Loucy (cell line): Measurements from ENCODE around the gene PRR15L.
"Not testable (repeated sequence)": the region's sequence is repeated elsewhere in the genome, so short reads cannot be mapped to it uniquely, and the experiment has no call there.

ENCODE experiments used
- H2AFZ ChIP-seq: fragments of 200-600 bp; sonication (generic); 2 replicates; pipeline ENCODE4 v1.6.0; 2016; ENCODE audit warnings: antibody characterized with exemption, mild to moderate bottlenecking, low read length, moderate library complexity
- H3F3A ChIP-seq: fragments of 200-600 bp; 2 replicates; pipeline ENCODE4 v1.6.0; 2016; ENCODE audit warnings: antibody characterized with exemption, low read depth, mild to moderate bottlenecking
- H3K27me3 ChIP-seq: fragments of 200-600 bp; sonication (generic); 2 replicates; pipeline ENCODE4 v1.6.1; 2014; ENCODE audit warnings: low read length, mild to moderate bottlenecking; ENCODE audit not compliant: insufficient read depth, poor library complexity, severe bottlenecking
- H3K36me3 ChIP-seq: fragments of 200-600 bp; sonication (generic); 2 replicates; pipeline ENCODE4 v1.6.1; 2016; ENCODE audit warnings: low read length; ENCODE audit not compliant: insufficient read depth
- H3K4me1 ChIP-seq: fragments of 200-600 bp; sonication (generic); 2 replicates; pipeline ENCODE4 v1.5.1; 2014; ENCODE audit warnings: low read length, mild to moderate bottlenecking; ENCODE audit not compliant: insufficient read depth, poor library complexity, severe bottlenecking
- H3K4me2 ChIP-seq: fragments of 200-600 bp; sonication (generic); 2 replicates; pipeline ENCODE4 v1.6.0; 2014; ENCODE audit warnings: antibody characterized with exemption, low read length, low read depth, mild to moderate bottlenecking; ENCODE audit not compliant: poor library complexity, severe bottlenecking
- H3K4me3 ChIP-seq: fragments of 200-600 bp; sonication (generic); 2 replicates; pipeline ENCODE4 v1.5.1; 2014; ENCODE audit warnings: low read length, mild to moderate bottlenecking, mixed read lengths; ENCODE audit not compliant: poor library complexity, severe bottlenecking
- H3K79me2 ChIP-seq: fragments of 200-600 bp; sonication (generic); 2 replicates; pipeline ENCODE4 v1.6.1; 2014; ENCODE audit warnings: low read length; ENCODE audit not compliant: insufficient read depth
- H3K9ac ChIP-seq: fragments of 200-600 bp; sonication (generic); 2 replicates; pipeline ENCODE4 v1.6.0; 2014; ENCODE audit warnings: mild to moderate bottlenecking, low read depth, low read length, moderate library complexity; ENCODE audit not compliant: poor library complexity, severe bottlenecking
- H3K9me2 ChIP-seq: fragments of 200-600 bp; sonication (generic); replicated peaks from 2 replicates; pipeline ENCODE4 v1.6.1; 2016; ENCODE audit warnings: low read depth, low read length, mixed read lengths
- H3K9me3 ChIP-seq: fragments of 200-600 bp; sonication (generic); 2 replicates; pipeline ENCODE4 v1.6.1; 2014; ENCODE audit warnings: mild to moderate bottlenecking, antibody characterized with exemption, low read length, low read depth; ENCODE audit not compliant: insufficient read depth
- H4K20me1 ChIP-seq: fragments of 200-600 bp; sonication (generic); 2 replicates; pipeline ENCODE4 v1.6.0; 2014; ENCODE audit warnings: antibody characterized with exemption, low read length, mild to moderate bottlenecking; ENCODE audit not compliant: insufficient read depth, poor library complexity, severe bottlenecking
- EZH2phosphoT487 ChIP-seq: fragments of 200-600 bp; IDR thresholded peaks from 2 replicates; pipeline ENCODE4 v1.6.1; 2018; ENCODE audit warnings: antibody characterized with exemption, mild to moderate bottlenecking, moderate library complexity, borderline replicate concordance
- TF ChIP-seq, protein P1 (sequence below): fragments of 200-600 bp; sonication (generic); conservative IDR thresholded peaks from 2 replicates; pipeline ENCODE4 v1.5.1; 2014; ENCODE audit warnings: mild to moderate bottlenecking, antibody characterized with exemption, low read length

The PRR15L gene

DNA sequence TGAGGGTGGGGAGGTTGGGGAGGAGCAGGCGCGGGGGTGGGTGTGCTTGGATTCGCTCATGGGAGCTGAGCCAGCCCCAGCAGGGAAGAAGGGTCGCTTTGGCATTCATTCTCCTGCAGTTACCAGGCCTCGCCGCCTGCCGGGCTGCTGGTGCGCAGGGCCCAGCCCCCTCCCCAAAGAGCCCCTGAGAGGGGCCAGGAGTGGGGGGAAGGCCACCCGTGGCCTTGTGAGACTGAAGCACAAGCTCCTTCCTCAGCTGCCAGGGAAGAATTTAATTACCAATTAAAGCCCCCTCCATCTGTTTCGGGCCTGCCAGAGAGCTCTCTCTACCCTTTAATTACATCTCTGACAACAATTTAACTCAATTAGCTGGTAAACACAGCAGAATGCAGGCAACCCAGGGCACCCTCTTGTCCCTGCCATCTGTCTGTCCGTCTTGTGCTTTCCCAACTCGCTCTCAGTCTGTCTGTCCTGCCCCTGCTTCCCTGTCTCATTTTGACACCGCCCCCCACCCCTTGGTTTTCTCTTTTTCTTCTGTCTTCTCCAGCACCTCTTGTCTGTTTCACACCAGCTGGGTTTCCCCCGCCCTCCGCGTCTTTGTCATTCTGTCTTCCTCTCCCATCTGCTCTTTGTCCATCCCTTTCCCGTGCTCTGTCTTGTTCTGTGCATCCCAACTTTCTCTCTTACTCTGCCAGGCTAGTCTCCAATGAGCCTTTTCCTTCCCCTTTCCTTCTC lies 45.9 kb upstream of the PRR15L start:
- no peaks in the 10 kb centered on the region for H3F3A ChIP-seq
- H3K79me2 ChIP-seq, result no peaks in the 10 kb centered on the region
- no peaks in the 10 kb centered on the region for H3K36me3 ChIP-seq
- H3K4me3 ChIP-seq, result no peak overlapping the region
- H3K4me2 ChIP-seq, result no peak overlapping the region
- no peaks in the 10 kb centered on the region for H3K27me3 ChIP-seq
- H3K9me2 ChIP-seq, result no peaks in the 10 kb centered on the region
- H4K20me1 ChIP-seq, result no peaks in the 10 kb centered on the region
- no peaks in the 10 kb centered on the region for H3K9me3 ChIP-seq
- no peak for TF ChIP-seq EZH2phosphoT487
- TF ChIP-seq, protein P1, sequence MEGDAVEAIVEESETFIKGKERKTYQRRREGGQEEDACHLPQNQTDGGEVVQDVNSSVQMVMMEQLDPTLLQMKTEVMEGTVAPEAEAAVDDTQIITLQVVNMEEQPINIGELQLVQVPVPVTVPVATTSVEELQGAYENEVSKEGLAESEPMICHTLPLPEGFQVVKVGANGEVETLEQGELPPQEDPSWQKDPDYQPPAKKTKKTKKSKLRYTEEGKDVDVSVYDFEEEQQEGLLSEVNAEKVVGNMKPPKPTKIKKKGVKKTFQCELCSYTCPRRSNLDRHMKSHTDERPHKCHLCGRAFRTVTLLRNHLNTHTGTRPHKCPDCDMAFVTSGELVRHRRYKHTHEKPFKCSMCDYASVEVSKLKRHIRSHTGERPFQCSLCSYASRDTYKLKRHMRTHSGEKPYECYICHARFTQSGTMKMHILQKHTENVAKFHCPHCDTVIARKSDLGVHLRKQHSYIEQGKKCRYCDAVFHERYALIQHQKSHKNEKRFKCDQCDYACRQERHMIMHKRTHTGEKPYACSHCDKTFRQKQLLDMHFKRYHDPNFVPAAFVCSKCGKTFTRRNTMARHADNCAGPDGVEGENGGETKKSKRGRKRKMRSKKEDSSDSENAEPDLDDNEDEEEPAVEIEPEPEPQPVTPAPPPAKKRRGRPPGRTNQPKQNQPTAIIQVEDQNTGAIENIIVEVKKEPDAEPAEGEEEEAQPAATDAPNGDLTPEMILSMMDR, result no peak
- H2AFZ ChIP-seq, result 0 out of 2 replicates have a peak overlapping the region, but pooled peaks have one; percentile 83
- H3K4me1 ChIP-seq, result peaks cover 32% of the 10 kb centered on the region
- peak overlapping the region; percentile 25 for H3K9ac ChIP-seq

DNA sequence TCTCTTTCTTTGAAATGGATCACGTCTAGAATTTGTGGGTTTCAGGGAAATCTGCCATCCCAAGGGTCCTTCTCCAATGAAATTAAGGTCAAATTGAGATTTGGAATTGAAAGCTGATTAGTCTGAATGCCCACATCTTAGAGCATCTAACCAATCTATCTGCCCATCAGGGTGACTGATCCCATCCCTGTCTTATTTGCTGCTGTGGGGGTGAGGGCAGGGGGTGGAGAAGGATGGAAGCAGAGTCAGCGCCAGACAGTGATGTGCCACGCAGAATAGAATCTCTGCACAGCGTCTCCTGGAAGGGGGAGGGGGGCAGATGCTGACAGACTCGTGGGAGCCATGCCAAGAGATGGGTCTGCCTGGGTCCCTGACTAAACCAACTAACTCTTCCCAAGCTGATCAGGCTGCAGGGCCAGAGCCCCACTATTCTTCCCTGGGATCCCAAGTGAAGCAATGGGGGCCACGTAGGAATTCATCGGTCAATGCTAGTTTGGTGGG lies 45.3 kb upstream of the PRR15L start:
- Histone ChIP-seq H4K20me1 (no peaks in the 10 kb centered on the region), H3F3A (no peaks in the 10 kb centered on the region), H3K4me1 (peaks cover 32% of the 10 kb centered on the region), H3K9me3 (no peaks in the 10 kb centered on the region), H3K27me3 (no peaks in the 10 kb centered on the region), H3K4me2 (peak overlapping the region; percentile 33), H3K9me2 (no peaks in the 10 kb centered on the region), H2AFZ (peak overlapping the region; percentile 83), H3K9ac (peak overlapping the region; percentile 25), H3K4me3 (no peak overlapping the region), H3K36me3 (no peaks in the 10 kb centered on the region), H3K79me2 (no peaks in the 10 kb centered on the region)
- no peak for TF ChIP-seq EZH2phosphoT487
- TF ChIP-seq, protein P1, result no peak

DNA sequence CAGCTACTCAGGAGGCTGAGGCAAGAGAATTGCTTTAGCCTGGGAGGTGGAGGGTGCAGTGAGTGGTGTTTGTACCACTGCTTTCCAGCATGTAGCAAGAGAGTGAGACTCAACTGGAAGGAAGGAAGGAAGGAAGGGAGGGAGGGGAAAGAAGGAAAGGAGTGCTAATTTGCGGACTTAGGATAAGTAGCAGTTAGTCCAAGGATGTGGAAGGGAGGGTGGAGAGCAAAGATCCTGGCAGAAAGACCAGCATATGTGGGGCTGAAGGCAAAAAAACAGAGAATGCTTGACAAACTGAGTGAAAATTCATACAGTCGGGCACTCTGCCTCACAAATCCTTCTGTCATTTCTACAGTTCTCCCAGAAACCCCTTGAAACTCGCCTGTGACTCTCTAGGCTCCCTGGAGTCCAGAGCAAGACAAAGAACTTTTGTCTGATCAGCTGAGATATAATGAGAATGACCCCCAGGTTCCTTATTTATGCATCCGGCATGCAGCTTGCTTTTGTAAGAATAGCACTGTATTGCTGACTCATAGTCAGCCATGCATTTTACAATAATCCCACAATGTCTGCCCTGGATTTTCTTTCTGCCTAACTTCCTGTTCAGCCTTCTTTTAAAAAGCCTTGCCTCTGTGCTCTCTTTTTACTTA lies 44.7 kb upstream of the PRR15L start:
- no peaks in the 10 kb centered on the region for H3K9me3 ChIP-seq
- TF ChIP-seq, protein P1, result no peak
- no peak for TF ChIP-seq EZH2phosphoT487
- no peak overlapping the region for H3K4me3 ChIP-seq
- no peaks in the 10 kb centered on the region for H3K79me2 ChIP-seq
- H2AFZ ChIP-seq, result peak overlapping the region; percentile 83
- H3K4me2 ChIP-seq, result peak overlapping the region; percentile 33
- H3K27me3 ChIP-seq, result no peaks in the 10 kb centered on the region
- no peaks in the 10 kb centered on the region for H4K20me1 ChIP-seq
- no peaks in the 10 kb centered on the region for H3K9me2 ChIP-seq
- H3K36me3 ChIP-seq, result no peaks in the 10 kb centered on the region
- H3K4me1 ChIP-seq, result peaks cover 32% of the 10 kb centered on the region
- H3F3A ChIP-seq, result no peaks in the 10 kb centered on the region
- peak overlapping the region; percentile 25 for H3K9ac ChIP-seq

DNA sequence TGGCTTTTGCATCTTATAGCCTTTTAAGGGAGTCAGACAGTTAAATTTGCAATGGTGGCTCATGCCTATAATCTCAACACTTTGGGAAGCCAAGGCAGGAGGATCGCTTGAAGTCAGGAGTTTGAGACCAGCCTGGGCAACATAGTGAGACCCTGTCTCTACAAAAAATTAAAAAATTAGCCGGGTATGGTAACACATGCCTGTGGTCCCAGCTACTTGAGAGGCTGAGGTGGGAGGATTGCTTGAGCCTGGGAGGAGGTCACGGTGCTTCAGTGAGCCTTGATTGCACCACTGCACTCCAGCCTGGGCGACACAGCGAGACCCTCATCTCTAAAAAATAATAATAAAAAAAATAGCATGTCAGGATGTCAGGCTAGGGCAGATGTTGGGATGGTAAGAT lies 44.0 kb upstream of the PRR15L start:
- not testable (repeated sequence) for H3K4me2 ChIP-seq, H3K27me3 ChIP-seq, H3K4me3 ChIP-seq, H3K9ac ChIP-seq, H3F3A ChIP-seq, H2AFZ ChIP-seq, H3K9me2 ChIP-seq, H4K20me1 ChIP-seq, H3K36me3 ChIP-seq, H3K79me2 ChIP-seq, H3K9me3 ChIP-seq
- H3K4me1 ChIP-seq, result peaks cover 32% of the 10 kb centered on the region
